RKO (cell line): ENCODE measurements around the gene KRT78.

Source experiments
- DNase-seq: peaks from one replicate; pipeline ENCODE4 v3.0.0-alpha.2; 2016; ENCODE audit warnings: low spot score

Gene KRT78

DNA sequence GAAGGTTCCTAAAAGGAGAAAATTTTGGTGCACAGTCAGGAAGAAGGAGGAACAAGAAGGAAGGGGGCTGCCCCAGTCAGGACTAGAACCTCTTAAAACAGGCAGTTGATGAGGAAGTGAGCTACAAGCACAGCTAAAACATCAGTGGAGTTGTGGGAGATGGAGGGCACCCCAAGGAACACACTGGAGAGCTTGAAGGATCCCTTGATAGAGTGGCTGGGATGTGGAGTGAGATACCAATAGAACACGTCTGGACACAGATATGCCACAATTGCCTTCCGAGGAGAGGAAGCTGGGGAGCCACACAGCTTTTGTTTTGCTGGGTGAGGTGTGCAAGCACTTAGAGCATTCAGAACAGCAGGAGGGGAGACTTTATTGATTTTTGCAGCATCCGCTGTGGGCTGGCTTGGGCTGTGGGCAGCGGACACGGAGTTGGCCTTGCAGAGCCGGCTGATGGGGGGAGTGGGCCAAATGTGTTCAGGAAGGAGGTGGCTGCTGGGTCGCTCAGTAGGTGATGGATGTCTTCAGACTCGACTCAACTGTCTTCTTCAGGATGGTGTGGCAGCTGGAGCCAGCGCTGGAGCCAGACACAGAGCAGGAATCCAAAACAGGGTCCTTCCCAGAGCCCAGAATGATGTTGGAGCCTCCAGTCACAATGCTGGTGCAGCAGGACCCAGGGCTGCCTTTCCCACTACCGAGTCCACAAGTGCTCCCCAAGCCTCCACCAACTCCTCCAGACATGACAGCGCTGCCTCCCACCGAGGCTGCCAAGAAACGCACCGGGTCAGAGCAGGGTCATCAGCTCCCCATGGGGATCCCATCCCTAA is 10.0 kb downstream of the KRT78 start:
- no peak for DNase-seq

DNA sequence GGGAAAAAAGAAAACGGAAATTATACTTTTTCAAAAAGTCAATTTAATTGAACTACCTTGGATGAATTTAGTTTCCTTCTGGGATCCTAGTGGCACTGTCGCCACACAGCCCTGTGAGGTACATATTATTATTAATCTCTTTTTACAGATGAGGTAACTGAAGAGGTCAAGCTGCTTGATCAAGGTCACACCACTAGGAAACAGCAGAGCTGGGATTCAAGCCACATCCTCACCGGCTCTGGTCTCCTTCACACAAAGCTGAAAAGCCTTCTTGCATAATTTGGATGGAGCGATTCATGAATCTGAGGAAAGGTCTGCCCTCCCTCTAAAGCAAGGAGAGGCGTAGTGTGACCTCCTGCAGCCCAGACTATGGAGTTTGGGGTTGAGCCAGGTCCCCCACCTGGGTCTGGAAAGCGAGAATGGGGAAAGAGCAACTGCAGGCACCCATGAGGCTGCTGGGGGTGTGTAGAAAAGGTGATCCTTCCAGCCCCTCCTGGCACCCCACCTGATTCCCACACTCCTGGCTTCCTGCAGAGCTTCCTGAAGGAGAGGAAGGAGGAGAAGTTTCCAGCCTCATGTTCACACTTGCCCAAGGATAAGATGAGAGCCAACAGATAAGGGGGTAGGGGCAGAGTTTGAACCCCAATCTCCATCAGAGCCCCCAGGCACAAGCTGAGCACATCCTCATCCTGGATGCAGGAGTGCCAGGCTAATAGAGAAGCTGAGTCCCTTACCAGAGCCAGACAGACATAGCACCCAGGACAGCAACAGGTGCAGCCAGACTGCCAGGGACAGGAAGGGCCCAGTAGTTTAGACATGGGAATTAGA is 10.8 kb downstream of the KRT78 start:
- no peak for DNase-seq

DNA sequence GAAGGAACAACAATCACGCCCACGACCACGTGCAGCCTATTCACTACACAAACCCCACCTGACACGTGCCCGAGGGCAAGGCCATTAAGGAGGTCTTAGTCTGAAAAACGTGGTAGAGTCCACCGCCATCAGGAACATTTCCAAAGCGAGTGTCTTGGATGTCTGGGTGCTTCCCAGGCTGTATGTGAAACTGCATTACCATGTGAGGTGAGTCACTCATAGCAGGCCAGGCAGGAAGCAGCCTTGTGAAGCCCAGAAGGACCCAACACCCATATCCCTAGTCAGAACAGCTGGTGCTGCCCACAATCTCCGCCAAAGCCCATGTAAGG is 11.4 kb downstream of the KRT78 start:
- DNase-seq: peak; percentile 51

DNA sequence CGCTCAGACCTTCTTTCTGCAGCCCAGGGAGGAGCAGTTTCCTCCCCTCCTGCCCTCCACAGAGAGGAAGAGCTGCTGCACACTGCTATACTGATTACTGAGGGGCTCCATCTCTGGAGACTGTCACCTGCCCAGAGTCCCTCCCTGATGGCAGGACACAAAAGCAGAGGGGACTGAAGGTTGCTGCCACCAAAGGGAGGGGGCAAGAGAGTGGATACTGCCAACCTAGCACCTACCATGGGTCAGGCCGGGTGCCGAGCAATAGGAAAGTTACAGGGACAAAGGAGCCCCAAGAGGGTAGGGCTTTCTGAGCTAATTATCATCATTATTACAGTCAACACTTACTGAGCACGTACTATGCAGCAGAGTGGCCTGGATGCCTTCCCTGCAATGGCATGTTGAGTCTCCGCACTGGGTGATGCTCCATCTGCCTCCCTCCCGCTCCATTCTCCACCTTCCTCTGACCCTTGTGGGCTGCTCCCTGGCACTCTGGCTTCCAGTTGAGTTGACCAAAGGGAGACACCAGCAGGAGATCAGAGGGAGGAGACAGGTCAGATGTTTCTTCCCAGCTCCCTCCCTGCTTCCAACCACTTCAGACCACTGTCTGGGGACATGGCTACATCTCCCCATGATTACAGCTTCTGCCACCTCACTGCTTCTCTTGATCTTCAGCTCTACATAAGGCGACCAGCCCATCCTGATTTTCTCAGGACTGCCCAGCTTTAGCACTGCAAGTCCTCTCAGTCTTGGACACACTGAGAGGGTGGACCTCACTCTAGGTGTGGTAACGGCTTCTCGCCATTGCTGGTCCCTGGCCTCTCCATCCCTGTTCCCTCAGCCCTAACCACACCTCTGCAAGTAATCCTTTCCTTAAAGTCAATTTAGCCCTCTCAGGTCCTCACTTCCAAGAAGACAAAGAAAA is 12.0 kb downstream of the KRT78 start:
- DNase-seq: no peak

DNA sequence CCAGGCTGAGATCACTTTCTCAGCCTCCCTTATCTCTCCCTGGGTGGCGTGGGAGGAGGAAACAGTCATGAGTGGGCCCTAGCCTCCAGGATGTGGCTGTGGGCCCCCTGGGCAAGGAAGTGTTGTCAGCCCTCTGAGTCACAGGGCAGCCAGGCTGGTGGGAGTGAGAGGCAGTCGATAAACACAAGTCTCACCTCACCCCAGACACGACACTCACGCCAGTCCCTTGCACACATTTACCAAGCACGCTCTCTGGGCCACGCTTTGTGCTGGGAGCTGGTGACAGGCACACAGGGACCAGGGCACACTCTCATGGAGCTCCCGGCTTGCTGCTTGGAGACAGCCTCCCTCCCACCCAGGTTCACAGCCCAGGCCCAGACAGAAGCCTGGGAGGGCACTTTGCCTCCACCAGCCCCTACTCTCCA is 12.7 kb downstream of the KRT78 start:
- DNase-seq: peak; percentile 39

DNA sequence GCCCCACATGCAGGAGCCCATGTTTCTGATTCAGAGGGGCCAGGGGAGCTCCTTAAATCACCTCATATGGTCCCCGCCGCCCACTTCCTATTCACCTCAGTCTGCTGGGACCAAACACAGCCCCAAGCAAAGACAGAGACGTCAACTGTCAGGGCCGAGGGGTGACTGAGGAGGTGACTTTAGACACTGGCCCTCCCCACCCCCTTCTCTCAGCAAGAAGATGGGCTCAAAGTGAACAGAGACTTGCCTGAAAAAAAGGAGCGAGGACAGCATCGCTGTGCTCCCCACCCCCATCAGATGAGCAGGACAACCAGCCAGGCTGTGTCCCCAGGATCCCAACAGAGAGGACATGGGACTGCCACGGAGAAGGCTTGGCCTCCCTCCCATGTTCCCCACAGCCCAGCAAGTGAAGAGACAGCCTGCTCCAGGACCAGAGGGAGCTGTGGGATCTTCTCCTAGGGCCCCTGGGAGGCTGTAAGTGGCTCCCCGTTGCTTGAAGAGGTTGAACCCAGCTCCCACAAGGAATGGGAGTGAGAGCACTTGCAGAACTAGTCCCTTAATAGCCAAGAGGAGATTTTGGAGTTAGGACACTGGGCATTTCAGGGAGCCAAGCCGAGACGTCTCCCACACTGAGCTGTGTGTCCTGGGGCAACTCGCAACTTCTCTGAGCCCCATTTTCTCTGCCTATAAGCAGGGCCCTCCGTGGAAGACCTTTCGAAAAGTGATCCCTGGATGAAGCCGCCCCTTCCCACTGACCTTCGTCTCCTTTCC is 13.3 kb downstream of the KRT78 start:
- no peak for DNase-seq

DNA sequence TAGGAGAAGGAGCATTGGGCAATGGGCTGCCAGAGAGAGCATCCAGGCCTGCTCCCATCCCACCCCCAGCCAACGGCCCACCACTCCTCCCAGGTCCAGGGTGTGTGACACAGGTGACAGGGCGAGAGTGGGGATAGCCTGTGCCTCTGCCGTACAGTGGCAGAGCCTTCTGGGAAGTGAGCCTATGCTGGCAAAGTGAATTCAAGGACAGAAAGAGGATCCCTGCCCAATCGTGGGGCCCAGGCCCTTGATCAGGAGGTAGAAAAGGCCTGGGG is 14.1 kb downstream of the KRT78 start:
- no peak for DNase-seq

DNA sequence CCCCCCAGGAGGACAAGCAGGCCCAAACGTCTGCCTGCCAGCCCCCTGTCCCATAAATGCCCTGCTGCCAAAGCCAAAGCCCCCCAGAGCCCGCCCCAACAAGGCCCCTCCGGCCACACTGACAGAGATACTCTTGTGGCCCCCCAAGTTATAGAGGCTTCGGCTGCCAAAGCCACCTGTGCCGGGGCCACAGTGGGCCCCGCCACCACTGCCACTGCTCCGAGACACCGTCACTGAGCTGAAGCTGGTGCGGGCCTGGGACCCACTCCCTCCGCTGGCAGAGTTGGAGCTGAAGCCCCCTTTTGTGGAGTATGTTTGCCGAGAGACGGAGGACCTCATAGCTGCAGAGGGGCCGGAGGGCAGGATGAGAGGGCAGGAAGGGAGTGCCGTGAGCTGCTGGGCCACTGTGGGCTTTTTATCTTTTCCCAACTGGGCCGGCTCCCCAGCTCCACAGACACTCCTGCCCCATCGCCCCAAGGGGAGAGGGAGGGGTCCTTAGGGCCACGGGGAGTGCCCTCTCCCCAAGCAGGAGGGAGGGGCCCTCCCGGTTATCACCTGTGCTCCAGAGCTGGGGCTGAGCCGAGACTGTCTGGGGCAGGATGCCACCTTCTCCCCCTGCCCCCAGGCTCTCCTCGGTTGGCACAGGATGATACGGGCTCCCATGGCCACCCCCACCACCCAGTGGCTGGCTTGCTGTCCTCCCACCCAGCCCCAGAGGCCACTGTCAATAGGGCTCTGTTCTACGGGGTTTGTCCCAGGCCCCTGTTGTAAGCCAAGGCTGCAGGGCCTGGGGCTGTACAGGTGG is 14.7 kb downstream of the KRT78 start, which contains the start of gene KRT79:
Gene KRT79 (minus strand): TSS at position 390 of the 805 bp plus-strand sequence. CDS start 51 bp downstream, at position 339.
- no peak for DNase-seq

DNA sequence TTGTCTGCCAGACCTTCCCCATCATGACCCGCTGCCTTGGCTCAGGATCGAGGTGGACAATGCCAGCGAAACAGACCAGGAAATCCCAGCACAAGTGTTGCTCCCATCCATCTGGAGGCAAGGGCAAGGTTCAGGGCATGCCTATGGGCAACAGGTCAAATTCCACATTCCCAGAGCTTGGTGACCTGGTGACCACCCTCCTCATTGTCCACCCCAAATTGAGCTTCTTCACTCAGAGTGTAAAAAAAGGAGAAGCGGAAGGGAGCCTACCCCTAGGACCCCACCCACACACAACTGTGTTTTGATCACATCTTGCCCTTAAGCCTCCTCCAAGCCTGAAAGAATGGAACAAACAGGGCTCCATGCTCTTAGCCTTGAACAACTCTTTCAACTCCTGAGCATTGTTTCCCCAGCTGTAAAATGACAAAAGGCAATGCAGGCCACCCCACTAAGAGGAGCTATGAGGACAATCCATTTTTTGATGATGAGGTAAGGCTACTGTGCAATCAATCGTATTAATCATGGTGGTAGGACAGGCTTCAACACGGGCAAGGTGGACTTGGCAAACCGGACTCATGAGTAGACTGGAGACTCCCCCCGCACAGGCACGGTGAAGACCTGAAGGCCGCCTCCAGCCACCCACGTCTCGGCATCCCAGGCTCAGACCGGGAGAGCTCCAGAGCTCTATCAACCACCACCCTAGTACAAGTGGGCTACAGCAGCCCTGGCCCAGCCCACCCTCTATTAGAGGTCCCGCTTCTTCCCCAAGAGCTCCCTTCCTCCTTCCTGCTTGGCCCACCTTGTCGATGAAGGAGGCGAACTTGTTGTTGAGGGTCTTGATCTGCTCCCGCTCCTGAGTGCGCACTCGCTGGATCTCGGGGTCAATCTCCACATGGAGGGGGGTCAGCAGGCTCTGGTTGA is 15.5 kb downstream of the KRT78 start:
- no peak for DNase-seq

DNA sequence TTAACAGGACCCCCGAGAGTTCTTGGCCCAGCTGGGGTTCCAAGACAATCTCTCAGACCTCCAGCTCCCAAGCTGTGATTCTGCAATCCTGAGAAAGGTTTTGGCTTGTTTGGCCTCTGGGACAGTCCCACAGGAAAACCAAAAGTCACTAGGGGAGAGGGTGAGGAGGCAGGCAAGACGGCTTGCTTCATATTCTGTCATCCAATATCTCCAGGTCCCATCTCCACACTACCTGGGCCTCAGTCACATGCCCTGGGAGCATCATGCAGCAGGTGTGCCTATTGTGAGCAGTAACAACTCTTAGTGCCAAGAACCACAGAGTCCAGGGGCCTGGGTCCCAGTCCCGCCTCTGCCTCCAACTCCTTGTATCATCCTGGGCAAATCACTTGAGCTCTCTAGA is 16.3 kb downstream of the KRT78 start:
- DNase-seq: no peak

DNA sequence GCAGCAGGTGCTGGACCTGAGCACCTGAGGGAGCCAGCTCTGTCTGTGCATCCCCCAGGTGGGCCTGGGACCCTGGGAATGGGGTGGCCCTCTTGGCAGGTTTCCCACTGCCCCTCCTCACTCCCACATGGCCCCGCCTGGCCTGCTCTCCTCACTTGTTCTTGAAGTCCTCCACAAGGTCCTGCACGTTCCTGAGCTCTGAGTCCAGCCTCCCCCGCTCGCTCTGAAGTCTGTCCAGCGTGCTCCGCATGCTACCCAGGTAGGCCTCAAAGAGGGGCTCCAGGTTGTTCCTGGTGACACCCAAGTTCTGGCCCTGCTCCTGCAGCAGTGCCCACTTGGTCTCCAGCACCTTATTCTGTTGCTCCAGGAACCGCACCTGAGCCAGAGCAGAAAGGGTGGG is 17.5 kb downstream of the KRT78 start:
- DNase-seq: no peak

DNA sequence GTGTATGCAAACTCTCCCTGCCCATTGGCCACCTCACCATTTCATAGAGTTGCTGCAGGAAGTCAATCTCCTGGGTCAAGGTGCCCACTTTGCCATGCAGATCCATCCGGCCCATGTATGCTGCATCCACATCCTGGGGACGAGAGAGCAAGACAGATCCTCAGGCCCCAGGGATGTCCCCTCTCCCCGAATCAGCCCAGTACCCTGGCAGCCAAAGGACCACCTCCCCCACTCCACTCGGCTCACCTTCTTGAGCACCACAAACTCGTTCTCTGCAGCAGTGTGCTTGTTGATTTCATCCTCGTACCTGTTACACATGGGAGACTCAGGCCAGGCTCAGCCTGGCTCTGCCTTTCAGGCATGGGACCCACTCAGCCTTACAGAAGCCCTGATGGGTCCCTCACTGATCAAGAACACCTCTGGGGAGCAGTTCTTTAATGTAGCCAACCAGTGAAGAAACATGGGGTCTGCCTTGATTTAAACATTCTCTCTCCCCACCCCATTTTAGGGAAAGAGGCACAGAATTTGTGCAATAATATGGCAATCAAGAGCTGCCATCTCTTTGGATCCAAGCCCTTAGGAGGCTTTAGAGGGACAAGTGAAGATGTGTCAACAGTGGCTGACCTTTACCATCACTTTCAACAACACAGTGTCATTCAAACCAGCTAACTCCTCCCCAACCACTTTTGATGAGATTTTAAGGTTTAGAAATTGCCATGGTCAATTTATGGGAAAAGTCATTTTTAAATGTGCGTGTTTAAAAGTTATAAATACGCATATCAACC is 18.6 kb downstream of the KRT78 start:
- DNase-seq: no peak

DNA sequence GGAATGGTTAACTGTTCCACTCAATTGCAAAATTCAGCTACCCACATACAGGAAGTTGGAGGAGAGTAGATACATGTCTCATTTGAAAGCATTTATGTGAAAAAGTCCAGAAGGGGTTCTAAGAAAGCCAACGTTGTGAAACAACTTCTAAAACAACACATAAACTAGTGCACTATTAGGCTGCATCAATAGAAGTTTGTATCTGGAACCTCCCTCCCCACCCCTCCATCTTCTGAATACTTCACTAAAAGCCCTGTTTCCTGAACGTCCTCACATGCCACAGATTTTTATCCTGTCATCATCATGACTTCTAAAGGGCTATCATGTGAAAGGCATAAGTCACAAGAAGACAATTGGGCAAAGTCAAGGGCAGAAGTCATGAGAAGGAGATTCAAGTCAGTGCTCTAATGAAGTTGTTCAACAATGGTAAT is 20.2 kb downstream of the KRT78 start:
- no peak for DNase-seq

DNA sequence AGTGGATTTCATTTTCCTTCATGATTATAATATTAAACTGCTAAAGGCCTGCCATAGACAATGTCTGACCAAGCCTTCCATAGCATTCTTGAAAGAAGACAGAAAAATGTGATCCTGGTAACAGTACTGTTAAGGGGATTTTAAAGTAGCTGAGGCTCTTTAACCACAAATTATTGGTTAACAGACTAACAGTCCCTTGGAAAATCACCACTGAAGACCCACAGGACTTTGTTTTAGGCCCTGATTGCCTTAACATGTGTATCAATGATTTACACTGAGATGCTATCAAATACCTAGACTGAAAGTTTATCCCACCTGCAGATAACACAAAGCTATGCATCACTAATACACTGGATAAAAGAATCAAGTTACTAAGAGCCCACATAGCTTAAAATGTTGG is 20.6 kb downstream of the KRT78 start:
- no peak for DNase-seq

DNA sequence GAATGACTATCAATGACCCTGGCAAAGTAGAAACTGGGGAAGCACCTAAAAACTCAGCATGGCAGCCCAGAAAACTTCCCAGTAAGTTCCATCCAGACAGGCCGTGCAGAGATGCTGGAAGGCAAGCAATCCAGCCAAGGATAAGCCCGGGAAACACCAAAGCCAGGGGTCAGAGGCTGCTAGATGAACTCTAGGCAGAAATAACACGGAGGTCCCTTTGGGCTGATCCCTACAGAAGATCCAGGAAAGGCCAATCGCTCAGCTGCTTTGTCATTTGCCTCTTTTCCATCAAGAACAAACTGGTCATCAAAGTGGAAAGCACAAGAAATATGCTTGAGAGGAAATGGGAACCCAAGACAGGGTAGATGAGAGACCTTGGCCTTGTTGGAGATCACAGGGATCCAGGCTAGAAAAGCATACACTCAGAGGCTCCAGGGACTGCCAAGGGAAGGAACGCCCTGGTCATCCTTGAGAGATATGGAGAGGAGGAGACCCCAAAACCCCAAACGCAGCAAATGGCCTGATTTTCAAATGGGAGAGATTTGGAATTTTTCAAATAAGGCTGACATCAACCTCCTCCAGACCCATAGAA is 21.2 kb downstream of the KRT78 start:
- DNase-seq: no peak

DNA sequence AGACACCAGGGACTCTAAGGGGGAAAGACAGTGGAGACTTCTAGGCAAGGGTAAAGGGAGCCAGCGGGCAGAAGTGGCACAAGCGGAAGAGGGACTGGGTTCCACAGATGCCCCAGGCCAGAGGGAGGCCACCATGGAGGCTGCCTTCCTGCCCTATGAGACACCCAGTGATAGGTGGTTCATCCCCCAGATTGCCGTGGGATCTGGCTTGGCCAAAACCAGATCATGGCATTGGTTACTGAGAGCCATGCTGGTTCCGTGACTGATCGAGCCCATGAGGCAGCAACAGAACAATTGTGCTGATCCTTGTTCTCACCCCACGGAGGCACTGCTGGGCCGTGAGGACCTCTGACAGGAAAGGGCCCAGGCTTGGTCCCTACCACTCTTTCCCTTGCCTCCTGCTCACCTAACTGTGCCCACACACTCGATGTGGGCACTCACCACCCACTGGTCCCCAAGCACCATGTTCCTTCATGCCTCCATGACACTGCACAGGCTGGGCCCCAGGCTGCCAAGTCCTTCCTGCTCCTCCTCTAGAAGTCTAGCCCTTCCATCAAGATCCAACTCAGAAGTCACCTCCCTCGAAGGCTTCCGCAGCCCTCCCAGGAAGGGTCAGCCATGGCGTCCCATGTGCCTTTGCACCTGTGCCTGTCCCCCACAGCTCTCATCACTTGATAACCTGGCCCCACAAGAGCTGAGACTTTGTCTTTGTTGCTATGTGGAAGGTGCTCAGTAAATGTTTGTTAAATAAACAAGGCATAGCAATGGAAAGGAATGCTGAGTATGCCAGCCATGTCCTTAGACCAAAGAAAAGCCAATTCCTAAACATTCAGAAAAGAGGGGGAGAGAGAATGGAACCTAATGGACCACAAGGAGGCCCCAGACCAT is 21.9 kb downstream of the KRT78 start:
- DNase-seq: no peak

DNA sequence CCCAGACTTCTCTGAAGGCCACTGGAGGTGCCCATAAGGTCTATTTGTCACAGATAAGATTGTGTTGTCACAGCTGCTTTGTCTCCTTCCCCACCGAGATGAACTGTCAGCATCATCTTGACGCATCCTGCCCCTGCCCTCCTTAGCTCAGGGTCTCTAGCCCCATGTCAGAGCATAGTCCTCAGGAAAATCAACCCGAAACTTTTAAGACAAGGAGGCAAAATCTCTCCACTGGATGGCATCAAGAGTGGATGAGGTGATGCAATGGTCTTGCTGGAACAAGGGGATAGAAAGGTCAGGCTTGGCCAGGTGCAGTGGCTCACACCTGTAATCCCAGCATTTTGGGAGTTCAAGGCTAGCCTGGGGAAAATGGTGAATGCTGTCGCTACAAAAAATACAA is 22.8 kb downstream of the KRT78 start:
- no peak for DNase-seq
